Vagina (tissue), 2 donors: Measurements from ENCODE around the gene FFAR3.
"Not testable (repeated sequence)": the region's sequence is repeated elsewhere in the genome, so short reads cannot be mapped to it uniquely, and the experiment has no call there.

ENCODE experiments used
- CTCF ChIP-seq, 3 experiments: fragments of 450-650 bp in 2 of 3; fragments of 200-600 bp in 1 of 3; sonication (generic) in 1 of 3; IDR thresholded peaks; one replicate each; pipeline ENCODE4 v1.5.1; 2017 to 2019; ENCODE audit warnings: antibody characterized with exemption in 3 of 3, mild to moderate bottlenecking in 2 of 3, moderate library complexity in 2 of 3
- POLR2A ChIP-seq, 2 donors: fragments of 450-650 bp; IDR thresholded peaks; one replicate each; pipeline ENCODE4 v1.6.1; 2017; ENCODE audit warnings: antibody characterized with exemption in 2 of 2, mild to moderate bottlenecking in 2 of 2, moderate library complexity in 2 of 2

GRCh38 chr19:35359395-35359794, 1.1 kb downstream of the FFAR3 start:
- not testable (repeated sequence) for TF ChIP-seq CTCF, POLR2A (IDR thresholded peaks at IDR 0.05)
